Loucy (cell line): ENCODE results near the gene SORBS1.

Experiments used
- EZH2phosphoT487 ChIP-seq: fragments of 200-600 bp; IDR thresholded peaks from 2 replicates; pipeline ENCODE4 v1.6.1; 2018; ENCODE audit warnings: antibody characterized with exemption, mild to moderate bottlenecking, moderate library complexity, borderline replicate concordance
- TF ChIP-seq, protein P1 (sequence below): fragments of 200-600 bp; sonication (generic); conservative IDR thresholded peaks from 2 replicates; pipeline ENCODE4 v1.5.1; 2014; ENCODE audit warnings: mild to moderate bottlenecking, antibody characterized with exemption, low read length

DNA sequence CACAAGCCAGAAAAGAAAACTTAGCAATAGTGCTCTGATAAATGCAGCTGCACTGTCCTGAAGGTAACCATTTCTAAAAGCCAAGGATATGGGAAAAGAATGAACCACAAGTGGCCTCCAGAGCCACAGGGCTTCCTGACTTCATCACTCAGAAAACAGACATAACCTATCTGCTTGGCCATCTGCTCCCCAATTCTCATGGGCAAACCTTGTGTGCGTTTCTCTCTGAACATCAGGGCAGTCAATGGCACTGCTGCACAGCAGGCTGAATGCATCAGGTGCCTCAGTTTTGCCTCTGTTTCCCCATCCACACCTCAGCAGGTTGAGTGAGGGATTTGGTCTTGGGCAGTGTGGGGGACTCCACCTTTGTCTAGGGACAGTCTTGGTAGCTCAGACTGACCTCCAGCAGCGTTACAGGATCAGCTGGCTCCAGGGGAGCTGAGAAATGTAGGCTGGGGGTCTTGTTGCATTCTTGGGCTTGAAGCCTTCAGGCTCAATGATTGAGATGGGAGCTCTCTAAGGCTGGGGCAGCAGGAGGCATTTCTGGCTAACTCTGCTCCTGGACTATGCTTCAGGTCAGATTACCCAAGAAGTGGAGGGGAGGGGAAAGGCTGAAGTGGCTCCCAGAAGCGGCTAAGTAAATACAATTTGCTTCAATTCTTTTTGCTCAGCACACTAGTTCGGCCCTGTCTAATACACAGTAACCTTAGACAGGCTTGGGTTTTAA, 246.8 kb downstream of the SORBS1 start:
- TF ChIP-seq, protein P1, sequence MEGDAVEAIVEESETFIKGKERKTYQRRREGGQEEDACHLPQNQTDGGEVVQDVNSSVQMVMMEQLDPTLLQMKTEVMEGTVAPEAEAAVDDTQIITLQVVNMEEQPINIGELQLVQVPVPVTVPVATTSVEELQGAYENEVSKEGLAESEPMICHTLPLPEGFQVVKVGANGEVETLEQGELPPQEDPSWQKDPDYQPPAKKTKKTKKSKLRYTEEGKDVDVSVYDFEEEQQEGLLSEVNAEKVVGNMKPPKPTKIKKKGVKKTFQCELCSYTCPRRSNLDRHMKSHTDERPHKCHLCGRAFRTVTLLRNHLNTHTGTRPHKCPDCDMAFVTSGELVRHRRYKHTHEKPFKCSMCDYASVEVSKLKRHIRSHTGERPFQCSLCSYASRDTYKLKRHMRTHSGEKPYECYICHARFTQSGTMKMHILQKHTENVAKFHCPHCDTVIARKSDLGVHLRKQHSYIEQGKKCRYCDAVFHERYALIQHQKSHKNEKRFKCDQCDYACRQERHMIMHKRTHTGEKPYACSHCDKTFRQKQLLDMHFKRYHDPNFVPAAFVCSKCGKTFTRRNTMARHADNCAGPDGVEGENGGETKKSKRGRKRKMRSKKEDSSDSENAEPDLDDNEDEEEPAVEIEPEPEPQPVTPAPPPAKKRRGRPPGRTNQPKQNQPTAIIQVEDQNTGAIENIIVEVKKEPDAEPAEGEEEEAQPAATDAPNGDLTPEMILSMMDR, result no peak
- no peak for TF ChIP-seq EZH2phosphoT487
